ENCODE data around the gene SCAMP5.

The SCAMP5 gene

GRCh38 chr15:74976159-74976558 lies 19.2 kb upstream of the SCAMP5 start:
- DNase-seq (ENCODE audit: low read depth) = no peak
- TF ChIP-seq, protein P1, sequence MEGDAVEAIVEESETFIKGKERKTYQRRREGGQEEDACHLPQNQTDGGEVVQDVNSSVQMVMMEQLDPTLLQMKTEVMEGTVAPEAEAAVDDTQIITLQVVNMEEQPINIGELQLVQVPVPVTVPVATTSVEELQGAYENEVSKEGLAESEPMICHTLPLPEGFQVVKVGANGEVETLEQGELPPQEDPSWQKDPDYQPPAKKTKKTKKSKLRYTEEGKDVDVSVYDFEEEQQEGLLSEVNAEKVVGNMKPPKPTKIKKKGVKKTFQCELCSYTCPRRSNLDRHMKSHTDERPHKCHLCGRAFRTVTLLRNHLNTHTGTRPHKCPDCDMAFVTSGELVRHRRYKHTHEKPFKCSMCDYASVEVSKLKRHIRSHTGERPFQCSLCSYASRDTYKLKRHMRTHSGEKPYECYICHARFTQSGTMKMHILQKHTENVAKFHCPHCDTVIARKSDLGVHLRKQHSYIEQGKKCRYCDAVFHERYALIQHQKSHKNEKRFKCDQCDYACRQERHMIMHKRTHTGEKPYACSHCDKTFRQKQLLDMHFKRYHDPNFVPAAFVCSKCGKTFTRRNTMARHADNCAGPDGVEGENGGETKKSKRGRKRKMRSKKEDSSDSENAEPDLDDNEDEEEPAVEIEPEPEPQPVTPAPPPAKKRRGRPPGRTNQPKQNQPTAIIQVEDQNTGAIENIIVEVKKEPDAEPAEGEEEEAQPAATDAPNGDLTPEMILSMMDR (conservative IDR thresholded peaks at IDR 0.05; ENCODE audit: low read depth, low read length) = peak; percentile 25
- no peak overlapping the region for H3K4me3 ChIP-seq (ENCODE audit: low read depth, low read length)

DNA sequence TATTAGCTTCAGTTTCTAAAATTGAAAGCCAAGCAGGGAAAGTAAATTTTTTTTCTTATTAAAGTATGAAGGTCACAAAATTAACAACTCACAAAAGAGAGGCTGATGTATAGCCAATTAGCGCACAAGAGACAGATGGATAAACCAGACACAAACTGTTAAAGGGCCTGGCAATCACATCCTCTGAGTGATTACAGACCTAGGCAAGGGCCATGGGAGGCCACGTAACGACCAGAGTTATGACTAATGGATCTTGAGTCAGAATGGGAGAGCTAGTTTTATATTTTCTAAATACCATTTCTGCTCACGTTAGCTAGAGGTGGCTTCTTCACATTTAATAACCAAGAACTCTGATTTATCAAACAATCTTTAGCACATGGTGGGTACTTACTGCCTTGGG lies 17.8 kb upstream of the SCAMP5 start:
- TF ChIP-seq, protein P1 (conservative IDR thresholded peaks at IDR 0.05; ENCODE audit: low read depth, low read length) = no peak
- no peak overlapping the region for H3K4me3 ChIP-seq (ENCODE audit: low read depth, low read length)
- DNase-seq (ENCODE audit: low read depth) = peak; percentile 18

GRCh38 chr15:74978077-74978476 lies 17.3 kb upstream of the SCAMP5 start:
- H3K4me3 ChIP-seq (ENCODE audit: low read depth, low read length) = no peak overlapping the region
- TF ChIP-seq, protein P1 (conservative IDR thresholded peaks at IDR 0.05; ENCODE audit: low read depth, low read length) = no peak
- no peak for DNase-seq (ENCODE audit: low read depth)

GRCh38 chr15:74978503-74978902 lies 16.9 kb upstream of the SCAMP5 start:
- DNase-seq (ENCODE audit: low read depth) = peak; percentile 47
- no peak overlapping the region for H3K4me3 ChIP-seq (ENCODE audit: low read depth, low read length)
- TF ChIP-seq, protein P1 (conservative IDR thresholded peaks at IDR 0.05; ENCODE audit: low read depth, low read length) = no peak

GRCh38 chr15:74982183-74982582 lies 13.2 kb upstream of the SCAMP5 start:
- no peak for DNase-seq (ENCODE audit: low read depth)
- H3K4me3 ChIP-seq (ENCODE audit: low read depth, low read length) = no peak overlapping the region
- TF ChIP-seq, protein P1 (conservative IDR thresholded peaks at IDR 0.05; ENCODE audit: low read depth, low read length) = no peak

DNA sequence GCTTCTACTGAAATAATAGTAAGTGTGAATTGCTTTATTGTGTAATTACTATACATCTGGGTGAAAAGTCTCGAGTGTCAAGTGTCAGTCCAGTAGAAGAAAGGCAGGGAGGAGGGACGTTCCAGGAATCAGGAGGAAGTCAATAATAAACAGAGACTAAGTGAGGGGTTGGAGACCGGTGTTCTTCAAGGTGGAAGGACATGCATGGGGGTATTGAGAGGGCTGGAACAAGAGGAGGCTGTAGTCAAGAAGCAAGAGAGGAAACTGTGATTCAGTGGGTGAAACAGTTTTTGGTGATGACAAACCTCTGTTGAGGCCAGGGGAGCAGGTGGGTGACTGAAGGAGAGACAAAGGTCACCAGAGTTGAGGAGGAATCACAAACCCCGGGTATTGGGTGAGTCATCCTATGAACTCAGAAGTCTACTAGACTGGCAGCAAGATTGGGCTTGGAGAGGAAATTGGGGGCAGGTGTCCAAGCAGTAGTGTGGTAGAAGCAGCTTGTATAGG lies 11.6 kb upstream of the SCAMP5 start:
- TF ChIP-seq, protein P1 (conservative IDR thresholded peaks at IDR 0.05; ENCODE audit: low read depth, low read length) = no peak
- no peak for DNase-seq (ENCODE audit: low read depth)
- no peak overlapping the region for H3K4me3 ChIP-seq (ENCODE audit: low read depth, low read length)

- no peak overlapping the region for H3K4me3 ChIP-seq (ENCODE audit: low read depth, low read length)
- peak; percentile 65 for DNase-seq (ENCODE audit: low read depth)
- TF ChIP-seq, protein P1 (conservative IDR thresholded peaks at IDR 0.05; ENCODE audit: low read depth, low read length) = peak; percentile 68
These were observed 7.2 kb upstream of the SCAMP5 start for GRCh38 chr15:74988007-74988800.
